Mammary epithelial cell (primary cell): ENCODE data around the gene CROCC.
"Not testable (repeated sequence)": the region's sequence is repeated elsewhere in the genome, so short reads cannot be mapped to it uniquely, and the experiment has no call there.

Source experiments
- EZH2 ChIP-seq: IDR thresholded peaks from 2 replicates; pipeline ENCODE4 v1.6.1; 2012; ENCODE audit warnings: low read length, inconsistent platforms, borderline replicate concordance
- TF ChIP-seq, protein P1 (sequence below), 2 donors: IDR thresholded peaks in 1 of 2; conservative IDR thresholded peaks in 1 of 2; 2 replicates each; pipeline ENCODE4 v1.5.1; 2011 to 2012; ENCODE audit warnings: inconsistent platforms in 2 of 2, low read length in 2 of 2, mild to moderate bottlenecking in 2 of 2, control low read depth in 1 of 2, low read depth in 1 of 2; ENCODE audit not compliant: insufficient read depth in 1 of 2; ENCODE audit errors: extremely low read depth in 1 of 2

DNA sequence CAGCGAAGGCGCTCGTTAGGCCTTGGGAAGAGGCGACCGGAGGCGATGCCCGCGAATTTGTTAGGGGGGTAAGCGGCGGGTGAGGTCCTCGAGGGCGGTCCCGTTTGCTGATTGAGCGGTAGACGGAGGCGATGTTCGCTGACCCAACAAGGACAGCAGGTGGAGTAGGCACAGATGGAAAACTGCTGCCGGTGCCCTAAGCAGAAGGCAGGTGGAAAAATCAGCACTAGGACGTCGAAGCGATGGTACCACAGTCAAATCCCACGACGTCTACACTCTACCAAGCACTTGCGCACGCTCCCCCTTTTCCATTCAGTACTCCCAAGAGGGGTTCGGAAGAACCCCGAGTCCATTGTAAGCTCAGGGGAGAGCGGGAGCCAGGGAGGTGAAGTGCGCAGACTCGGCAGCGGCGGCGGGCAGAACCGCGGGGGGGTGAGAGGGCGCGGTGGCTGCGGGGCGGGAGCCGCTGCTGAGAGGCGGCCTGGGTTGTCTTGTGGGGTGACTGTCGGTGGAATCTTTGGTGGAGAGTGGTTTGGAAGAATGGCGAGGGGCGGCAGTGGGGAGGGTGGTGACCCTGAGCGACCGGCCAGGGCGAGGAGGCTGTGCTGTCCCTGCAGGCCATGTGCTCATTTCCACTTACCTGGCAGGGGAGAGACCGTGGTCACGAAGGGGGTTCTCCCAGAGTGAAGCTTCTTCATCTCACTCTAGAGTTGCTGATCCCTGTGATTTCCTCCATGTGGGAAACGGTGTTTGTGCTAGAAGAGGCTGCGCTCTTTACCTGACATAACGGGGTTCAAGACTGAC lies 48.5 kb upstream of the CROCC start:
- TF ChIP-seq, protein P1, sequence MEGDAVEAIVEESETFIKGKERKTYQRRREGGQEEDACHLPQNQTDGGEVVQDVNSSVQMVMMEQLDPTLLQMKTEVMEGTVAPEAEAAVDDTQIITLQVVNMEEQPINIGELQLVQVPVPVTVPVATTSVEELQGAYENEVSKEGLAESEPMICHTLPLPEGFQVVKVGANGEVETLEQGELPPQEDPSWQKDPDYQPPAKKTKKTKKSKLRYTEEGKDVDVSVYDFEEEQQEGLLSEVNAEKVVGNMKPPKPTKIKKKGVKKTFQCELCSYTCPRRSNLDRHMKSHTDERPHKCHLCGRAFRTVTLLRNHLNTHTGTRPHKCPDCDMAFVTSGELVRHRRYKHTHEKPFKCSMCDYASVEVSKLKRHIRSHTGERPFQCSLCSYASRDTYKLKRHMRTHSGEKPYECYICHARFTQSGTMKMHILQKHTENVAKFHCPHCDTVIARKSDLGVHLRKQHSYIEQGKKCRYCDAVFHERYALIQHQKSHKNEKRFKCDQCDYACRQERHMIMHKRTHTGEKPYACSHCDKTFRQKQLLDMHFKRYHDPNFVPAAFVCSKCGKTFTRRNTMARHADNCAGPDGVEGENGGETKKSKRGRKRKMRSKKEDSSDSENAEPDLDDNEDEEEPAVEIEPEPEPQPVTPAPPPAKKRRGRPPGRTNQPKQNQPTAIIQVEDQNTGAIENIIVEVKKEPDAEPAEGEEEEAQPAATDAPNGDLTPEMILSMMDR (conservative IDR thresholded peaks at IDR 0.05 in 1 of 2, IDR thresholded peaks at IDR 0.05 in 1 of 2; ENCODE audit: extremely low read depth in 1 of 2, insufficient read depth in 1 of 2, low read depth in 1 of 2, low read length in 2 of 2), result not testable (repeated sequence)
- TF ChIP-seq EZH2, result not testable (repeated sequence)
